Measurements from ENCODE around the gene SEPTIN7. TPM values are rescaled to one million over a fixed set of nuclear protein-coding genes. Genes with fewer than 3 reads are reported as not detected.

Gene SEPTIN7
- total RNA-seq, 1 donor = 351 TPM

- DNase-seq (ENCODE audit: low read depth) = no peak
- no peak for TF ChIP-seq CTCF (IDR thresholded peaks at IDR 0.05; ENCODE audit: insufficient read depth, low read length)
- no peak overlapping the region for H3K4me3 ChIP-seq (ENCODE audit: low read depth, low read length)
Measured at GRCh38 chr7:35773994-35774393, 26.9 kb upstream of the SEPTIN7 start.

GRCh38 chr7:35776686-35777085 lies 24.2 kb upstream of the SEPTIN7 start:
- DNase-seq (ENCODE audit: low read depth) = no peak
- no peak for TF ChIP-seq CTCF (IDR thresholded peaks at IDR 0.05; ENCODE audit: insufficient read depth, low read length)
- H3K4me3 ChIP-seq (ENCODE audit: low read depth, low read length) = no peak overlapping the region

GRCh38 chr7:35777121-35777520 lies 23.7 kb upstream of the SEPTIN7 start:
- no peak for DNase-seq (ENCODE audit: low read depth)
- TF ChIP-seq CTCF (IDR thresholded peaks at IDR 0.05; ENCODE audit: insufficient read depth, low read length) = no peak
- no peak overlapping the region for H3K4me3 ChIP-seq (ENCODE audit: low read depth, low read length)

- DNase-seq (ENCODE audit: low read depth) = no peak
- no peak for TF ChIP-seq CTCF (IDR thresholded peaks at IDR 0.05; ENCODE audit: insufficient read depth, low read length)
- no peak overlapping the region for H3K4me3 ChIP-seq (ENCODE audit: low read depth, low read length)
Measured at GRCh38 chr7:35780070-35780469, 20.8 kb upstream of the SEPTIN7 start.

GRCh38 chr7:35781200-35781701 lies 19.6 kb upstream of the SEPTIN7 start:
- TF ChIP-seq CTCF (IDR thresholded peaks at IDR 0.05; ENCODE audit: insufficient read depth, low read length) = no peak
- DNase-seq (ENCODE audit: low read depth) = peak; percentile 53
- no peak overlapping the region for H3K4me3 ChIP-seq (ENCODE audit: low read depth, low read length)

GRCh38 chr7:35781767-35782515 lies 18.9 kb upstream of the SEPTIN7 start:
- DNase-seq (ENCODE audit: low read depth) = no peak
- TF ChIP-seq CTCF (IDR thresholded peaks at IDR 0.05; ENCODE audit: insufficient read depth, low read length) = no peak
- H3K4me3 ChIP-seq (ENCODE audit: low read depth, low read length) = no peak overlapping the region
